T-helper 22 cell (primary cell): Measurements from ENCODE around the gene CASK.

Experiments
- DNase-seq: peaks from one replicate; pipeline ENCODE4 v3.0.0-alpha.2; 2020; ENCODE audit warnings: low read depth

The CASK gene, protein sequence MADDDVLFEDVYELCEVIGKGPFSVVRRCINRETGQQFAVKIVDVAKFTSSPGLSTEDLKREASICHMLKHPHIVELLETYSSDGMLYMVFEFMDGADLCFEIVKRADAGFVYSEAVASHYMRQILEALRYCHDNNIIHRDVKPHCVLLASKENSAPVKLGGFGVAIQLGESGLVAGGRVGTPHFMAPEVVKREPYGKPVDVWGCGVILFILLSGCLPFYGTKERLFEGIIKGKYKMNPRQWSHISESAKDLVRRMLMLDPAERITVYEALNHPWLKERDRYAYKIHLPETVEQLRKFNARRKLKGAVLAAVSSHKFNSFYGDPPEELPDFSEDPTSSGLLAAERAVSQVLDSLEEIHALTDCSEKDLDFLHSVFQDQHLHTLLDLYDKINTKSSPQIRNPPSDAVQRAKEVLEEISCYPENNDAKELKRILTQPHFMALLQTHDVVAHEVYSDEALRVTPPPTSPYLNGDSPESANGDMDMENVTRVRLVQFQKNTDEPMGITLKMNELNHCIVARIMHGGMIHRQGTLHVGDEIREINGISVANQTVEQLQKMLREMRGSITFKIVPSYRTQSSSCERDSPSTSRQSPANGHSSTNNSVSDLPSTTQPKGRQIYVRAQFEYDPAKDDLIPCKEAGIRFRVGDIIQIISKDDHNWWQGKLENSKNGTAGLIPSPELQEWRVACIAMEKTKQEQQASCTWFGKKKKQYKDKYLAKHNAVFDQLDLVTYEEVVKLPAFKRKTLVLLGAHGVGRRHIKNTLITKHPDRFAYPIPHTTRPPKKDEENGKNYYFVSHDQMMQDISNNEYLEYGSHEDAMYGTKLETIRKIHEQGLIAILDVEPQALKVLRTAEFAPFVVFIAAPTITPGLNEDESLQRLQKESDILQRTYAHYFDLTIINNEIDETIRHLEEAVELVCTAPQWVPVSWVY

DNA sequence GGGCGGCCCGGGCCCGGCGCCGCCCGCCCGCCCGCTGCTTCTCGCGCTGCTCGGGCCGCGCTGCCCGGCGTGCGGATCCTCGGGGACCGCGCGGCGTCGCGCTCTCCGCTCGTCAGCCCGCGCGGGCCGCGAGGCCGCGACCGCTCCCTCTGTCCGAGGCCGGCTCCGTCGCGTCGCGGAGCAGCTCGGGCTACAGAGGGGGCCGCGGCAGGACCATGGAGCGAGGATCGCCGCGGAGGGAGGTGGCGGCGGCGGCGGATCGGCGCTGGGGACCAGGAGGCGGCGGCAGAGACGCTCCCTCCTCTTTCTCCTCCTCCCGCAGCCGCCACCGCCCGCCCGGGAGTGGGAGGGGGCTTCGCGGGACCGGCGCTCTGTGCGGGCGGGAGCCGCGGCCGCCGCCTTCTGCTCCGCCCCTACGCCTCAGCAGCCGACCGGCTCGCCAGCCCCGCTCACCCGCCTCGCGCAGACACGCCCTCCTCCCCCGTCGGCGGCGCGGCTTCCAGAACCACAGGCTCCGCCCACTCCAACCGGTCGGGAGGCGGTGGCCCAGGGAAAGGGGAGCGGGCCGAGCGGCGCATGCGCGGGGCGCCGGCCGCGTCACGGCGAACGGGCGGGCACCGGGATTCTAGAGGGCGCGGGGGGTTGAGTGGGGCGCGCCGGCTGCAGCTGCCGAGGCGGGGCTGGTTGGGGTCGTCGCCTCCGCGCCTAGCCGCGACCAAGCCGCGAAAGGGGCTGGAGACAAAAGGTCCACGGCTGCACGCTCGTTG is at the start of gene CASK:
Gene CASK (minus strand): TSS at position 344 of the 767 bp plus-strand sequence. CDS start 566 bp downstream, outside the sequence.
- DNase-seq = peak; percentile 87

DNA sequence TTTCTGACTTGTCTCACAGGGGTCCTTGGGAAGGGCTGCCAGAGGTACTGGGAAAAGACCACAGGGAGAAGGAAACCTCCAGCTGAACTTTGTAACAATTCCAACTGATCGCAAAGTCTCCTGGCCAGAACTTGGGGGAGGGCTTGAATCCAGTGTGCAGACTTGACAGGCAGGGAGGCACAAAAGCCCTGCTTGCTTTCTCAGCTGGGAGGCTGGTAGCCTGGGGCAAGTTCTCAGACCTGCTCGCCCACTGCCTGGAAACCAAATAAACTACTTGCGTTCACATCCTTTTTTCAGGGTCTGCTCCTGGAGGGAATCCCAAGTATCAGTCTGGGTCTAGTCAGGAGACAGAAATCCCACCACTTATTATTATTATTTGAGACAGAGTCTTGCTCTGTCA is 48.0 kb upstream of the CASK start:
- DNase-seq = no peak

DNA sequence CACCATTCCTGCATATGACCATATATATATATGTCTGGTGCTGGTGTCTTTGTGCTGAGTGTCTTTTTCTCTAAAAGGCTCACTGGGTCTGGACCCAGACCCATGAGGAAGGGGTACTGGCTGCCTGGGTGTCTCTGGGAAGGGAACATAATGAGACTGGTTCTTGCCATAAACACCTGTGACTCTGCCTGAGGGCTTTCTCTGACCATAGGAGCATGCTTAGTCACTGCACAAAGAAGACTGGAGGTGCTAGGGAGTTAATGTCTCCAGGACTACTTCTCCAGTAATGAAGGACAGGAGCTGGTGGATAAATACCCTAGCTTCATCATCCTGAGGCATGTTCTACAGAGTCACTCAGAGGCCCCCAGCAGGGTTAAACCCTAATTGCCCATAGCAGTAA is 47.1 kb upstream of the CASK start:
- DNase-seq = no peak

DNA sequence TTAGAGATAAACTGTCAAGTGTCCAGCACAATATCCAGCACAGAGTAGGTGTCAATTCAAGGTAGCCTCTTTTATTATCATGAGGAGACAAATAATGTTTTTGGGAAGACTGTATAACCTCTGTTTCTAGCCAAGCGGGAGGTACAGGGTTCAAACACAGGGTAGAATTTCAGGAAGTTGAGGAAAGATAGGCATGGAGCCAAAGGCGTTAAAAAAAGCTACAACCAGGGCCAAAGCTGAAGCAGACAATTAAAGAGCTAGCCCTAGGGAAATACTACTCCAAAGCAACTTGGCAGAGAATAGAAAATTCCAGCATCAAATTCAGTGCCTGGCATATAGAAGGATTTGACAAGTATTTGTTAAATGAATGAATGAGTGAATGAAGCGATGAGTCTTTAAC is 40.0 kb upstream of the CASK start:
- DNase-seq = no peak

DNA sequence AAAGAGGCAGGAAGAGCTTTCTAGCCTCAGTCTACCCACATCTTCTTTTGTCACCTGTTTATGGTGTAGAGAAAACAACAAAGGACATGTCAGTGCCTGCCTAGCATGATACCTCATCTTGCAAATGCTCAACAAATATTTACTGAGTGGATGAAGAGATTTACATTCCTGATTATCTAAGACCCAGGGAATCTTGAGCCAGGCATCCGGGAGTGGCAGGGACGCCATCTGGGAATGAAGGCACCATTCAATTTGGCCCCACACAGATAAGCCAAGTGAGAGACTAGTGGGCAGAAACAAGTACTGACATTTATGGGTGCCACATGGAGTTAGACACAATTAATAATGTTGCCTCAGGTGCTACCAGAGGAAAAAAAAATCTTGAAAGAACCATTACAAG is 36.8 kb upstream of the CASK start:
- no peak for DNase-seq

DNA sequence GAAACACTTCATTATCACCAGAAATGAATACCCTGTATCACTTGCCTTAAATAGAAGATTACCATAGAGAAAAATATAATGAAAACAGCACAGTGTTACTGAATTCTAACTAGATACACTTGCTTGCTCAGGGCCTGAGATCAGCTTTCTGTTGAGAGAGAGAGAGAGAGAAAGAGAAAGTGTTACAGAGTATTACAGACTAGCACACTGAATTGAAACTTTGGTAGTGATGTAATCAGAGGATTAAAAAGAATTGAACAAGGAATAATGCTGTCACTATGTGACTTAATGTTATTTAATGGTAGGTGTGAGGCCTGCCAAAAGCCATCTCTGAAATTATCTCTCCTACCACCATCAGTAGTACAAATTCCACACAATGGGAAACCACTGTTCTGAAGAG is 35.5 kb upstream of the CASK start:
- no peak for DNase-seq

DNA sequence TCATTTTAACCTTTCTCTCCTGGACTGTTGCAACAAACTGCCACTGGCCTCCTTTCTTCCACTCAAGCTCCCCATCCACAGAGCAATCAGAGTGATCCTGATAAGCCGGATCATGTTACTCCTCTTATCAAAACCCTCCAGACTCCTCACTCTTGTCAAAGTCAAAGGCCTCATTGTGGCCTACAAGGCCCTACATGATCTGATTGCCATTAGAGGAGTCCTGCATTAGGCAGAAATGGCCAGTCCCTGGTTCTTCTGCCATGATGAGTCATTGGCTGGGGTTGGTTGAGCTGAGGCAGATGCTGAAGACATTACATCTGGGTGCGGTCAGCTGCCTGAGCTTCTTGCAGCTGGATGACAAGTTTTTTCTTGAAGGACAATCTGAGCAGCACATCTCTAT is 32.7 kb upstream of the CASK start:
- no peak for DNase-seq

DNA sequence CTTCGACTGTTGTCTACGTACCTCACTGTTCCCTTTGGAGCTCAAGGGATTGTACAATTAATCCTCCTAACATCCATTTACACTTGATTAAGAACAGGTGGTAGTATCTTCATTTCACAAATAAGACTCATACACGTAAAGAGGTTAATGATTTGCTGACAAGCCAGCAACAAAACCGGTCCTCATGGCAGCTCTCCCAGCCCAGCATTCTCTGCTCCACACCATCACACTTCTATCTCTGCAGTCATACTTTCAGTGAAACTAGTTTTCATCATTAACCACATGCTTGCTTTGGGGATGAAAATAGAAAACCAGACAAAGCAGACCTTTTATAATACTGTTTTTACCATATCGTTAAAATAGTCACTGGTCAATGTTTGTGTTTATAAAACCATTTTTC is 28.7 kb upstream of the CASK start:
- DNase-seq = no peak

DNA sequence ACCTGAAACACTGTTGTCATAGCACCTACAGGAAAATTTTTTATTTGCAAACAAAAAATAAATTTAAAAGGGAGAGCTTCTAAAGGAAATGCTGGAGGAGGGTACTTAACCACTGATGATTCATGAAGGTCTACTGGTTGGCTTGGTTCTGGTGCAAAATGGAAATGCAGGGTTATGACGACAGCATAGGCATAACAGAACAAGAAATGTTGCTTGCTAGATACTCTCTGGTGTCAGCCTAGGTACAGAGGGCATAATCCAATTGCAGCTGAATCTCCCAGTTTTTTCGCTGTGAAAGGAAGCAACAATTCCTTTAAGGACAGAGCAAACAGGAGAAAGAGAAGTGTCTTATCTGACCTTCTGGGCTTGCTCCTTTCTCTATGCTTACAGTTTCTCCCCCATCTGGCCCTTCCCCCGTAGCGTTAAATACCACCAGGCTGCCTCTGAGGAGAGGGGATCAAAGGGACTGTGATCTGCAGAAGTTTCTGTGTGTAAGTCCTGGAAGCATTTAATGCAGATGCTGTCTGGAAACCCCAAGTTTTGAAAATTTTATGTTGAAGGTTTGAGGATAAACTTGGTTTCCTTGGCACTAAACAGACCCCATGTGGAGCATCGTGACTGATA is 23.7 kb upstream of the CASK start:
- DNase-seq = no peak

DNA sequence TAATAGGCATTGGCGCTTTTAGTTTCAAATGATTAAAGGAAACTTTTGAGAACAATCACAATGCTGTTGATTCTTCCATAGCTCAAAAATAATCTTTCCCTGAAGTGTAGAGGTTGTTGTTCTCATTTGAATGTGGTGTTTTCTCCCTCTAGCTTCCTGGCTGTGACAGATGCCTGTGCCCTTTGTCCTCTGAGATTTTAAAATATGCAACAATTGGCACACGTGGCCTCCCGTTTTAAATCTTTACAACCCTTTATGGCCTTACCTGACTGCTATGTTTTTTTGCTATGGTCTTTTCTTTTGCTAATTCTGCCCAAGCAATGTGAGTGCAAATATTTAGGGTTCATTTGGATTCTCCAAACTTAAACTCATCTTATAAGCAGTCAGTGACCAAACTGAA is 22.9 kb upstream of the CASK start:
- no peak for DNase-seq

DNA sequence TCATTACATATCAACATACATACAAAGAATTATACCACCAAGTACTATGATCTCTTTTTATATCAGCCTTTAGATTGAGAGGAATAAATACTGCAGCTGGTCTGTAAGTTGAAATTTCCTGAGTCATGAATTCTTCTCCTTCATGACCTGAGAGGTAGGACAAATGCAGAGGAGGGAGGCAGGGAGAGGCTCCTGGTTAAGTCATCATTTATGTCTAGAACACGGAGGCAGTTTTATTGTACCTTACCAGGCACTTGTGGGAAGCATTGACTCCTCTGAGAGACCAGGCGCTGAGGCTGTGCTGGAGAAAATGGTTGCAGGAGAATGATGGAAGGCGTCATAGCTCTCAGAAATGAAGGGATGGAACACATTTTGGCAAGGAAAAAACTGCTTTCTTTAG is 12.5 kb upstream of the CASK start:
- DNase-seq = no peak

DNA sequence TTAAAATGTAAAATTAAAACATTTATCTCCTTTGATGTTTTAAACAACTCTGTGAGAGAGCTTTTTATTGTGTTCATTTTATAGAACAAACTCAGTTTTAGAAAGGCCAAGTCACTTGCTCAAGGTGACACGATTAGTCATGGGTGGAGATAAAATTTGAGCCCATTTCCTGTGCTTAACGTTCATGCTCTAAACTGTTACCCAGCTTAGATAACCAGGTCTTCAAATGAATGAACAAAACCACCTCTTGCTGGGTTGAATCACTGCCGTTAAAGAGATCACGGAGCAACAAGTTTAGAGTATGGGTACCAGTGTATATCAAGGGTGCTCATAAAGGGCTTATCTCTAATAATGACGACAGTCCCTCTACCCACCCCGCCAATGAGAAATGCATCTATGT is 10.2 kb upstream of the CASK start:
- no peak for DNase-seq

DNA sequence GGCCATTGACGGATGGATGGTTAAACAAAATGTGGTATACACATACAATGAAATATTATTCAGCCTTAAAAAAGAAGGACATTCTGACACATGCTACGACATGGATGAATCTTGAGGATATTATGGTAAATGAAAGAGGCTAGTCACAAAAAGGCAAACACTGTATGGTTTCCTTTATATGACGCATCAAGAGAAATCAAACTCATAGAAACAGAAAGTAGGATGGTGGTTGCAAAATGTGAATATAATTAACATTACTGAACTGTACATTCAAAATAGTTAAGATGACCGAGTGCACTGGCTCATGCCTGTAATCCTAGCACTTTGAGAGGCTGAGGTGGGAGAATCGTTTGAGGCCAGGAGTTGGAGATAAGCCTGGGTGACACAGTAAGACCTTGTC is 9.5 kb upstream of the CASK start:
- DNase-seq = no peak

DNA sequence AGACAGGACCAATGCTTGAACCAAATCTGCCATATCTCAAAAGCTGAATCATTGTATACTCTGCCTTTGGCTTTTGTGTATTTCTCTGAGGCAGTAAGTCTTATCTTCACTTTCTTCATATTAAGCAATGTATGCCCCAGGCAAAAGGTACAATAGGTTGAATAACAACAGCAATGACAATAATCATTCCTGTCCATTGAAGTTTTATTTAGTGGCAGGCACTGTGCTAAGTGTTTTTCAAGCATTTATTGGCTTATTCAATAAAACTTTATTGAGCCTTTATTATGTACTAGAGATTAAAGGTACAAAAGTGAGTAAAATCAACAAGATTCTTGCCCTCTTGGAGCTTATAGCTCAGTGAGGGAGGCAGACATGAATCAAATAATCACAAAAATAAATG is 8.2 kb upstream of the CASK start:
- DNase-seq = no peak

DNA sequence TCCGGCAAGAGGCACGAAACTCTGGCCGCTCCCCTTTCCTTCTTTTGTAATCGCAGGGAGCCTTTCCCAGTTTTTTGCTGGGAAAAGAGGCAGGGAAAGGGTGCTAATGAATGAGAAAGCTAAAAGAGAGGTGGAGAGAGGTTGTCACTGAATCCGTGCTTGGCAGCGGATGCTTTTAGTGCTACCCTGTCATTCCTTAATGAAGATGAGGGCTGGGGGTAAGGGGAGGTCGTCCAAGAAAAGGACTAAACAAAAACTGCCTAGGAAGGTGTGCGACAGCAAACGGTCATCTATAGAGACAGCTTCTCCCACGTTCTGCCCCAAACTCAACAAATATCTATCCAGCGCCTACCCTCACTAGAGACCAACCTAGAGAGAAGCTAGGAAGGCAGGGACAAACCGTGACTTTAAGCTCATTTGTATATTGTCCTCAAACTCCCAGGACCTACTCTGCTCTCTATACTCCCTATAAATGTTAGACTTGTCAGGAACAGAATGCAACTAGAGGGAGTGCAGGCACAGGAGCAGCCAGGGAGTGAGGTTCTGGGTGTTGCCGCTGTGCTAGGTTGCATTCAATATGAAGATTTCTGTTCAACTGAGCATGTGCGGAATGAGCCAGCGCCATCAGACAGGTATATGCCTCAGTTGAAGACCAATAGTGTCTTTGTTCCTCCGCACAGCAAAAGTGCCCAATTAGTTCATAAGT is 777 bp upstream of the CASK start:
- no peak for DNase-seq

DNA sequence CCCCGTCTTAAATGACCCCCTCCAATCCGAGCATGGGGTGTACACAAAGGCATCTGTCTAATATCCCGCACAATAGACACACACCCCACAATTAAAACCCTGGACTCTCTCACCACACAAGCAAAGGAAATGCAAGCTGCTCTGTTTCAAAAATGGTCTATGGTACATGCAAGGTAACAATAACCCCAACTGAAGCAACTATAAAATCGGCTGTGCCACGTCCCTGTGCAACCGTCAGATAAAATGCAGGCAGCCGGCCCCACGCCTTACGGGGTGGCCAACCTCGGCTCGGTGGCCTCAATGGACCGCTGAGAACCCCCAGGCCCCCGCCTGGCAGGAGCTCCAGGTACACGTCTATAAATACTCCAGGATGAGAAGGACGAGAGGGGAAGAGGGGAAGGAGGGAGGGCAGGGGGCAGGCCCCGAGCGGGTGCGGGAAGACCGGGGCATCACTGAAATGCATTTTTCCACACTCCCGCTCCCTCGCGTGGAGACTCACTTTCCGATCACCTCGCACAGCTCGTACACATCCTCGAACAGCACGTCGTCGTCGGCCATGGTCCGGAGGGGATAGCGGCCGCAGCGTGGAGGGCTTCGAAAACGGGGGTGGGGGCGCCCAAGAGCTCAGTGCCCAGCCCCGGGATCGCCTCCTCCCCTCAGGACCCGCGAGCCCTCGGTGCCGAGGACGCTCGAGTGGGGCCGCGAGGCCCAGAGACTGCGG is 763 bp downstream of the CASK start:
- no peak for DNase-seq

DNA sequence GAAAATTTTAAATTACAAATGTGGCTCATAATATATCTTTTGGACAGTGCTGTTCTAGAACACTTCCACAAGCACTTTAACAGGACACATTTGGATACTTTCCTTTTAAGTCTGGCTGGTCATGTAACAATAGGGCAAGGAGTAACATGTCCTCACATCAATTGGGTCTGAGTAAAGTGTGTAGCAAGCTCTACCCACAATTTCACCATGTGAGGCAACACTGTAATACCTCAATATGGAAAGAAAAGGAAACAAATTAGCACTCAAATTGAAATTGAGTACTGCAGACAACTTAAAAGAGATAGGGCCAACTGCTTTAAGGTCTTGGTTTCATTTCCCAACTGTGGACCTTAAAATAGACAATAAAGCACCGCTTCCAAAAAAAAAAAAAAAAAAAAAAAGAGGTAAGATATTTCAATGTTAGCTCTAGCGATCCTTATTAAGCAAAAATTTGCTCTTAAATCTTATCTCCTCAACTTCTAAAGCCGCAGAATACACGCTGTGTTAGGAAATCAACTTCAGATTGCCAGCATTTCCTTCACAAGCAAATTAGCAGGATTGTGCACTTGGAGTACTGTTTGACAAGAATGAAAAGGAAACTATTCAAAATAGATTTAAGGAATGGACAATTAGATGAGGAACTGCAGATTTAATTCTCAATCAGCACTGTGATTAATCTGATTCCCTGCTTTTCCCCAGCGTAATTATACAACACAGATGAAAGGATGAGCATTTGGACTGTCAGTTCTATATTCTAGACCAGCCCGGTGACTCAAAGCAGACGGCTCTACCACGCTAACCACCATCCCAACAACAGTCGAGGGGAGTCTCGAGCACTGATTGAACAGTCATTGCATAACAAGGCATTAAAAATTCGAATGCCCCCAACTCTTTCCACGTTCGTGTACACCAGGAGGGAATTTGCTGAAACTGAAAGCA is 1.6 kb downstream of the CASK start:
- DNase-seq = no peak

DNA sequence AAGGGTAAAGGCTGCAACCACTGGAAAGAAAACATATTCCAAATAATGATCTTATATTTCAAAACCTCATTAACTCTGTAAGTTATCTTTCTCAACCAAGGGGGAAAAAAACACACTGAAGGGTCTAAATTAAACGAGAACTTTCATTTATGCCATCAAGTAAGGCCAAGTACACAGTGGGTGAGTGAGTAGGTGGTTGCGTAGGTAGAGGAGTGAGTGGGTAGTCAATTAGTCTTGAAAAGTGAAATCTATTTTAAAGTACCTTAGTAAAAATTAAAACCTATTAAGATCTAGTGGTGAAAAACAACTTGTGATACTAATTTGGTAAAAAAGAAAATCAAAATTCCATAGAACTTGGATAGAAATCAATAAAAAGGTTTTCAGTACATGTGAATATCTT is 3.5 kb downstream of the CASK start:
- no peak for DNase-seq

DNA sequence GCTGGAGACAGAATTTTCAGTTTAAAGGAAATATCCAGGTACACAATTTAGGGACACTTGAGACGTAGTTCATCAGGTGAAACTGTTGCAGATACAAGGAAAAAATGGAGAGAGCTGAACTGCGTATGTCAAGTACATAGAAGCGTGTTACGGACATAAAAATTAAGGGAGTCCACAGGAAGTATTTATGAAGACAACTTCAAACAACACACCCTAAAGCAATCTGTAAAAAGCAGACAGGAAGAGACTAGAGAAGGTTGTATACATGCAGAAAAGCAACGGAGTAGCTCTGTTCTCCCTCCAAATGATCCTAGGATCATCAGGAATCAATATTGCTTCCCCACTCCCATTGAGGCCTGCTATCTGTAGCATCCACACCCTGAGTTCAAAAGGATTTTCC is 5.8 kb downstream of the CASK start:
- no peak for DNase-seq

DNA sequence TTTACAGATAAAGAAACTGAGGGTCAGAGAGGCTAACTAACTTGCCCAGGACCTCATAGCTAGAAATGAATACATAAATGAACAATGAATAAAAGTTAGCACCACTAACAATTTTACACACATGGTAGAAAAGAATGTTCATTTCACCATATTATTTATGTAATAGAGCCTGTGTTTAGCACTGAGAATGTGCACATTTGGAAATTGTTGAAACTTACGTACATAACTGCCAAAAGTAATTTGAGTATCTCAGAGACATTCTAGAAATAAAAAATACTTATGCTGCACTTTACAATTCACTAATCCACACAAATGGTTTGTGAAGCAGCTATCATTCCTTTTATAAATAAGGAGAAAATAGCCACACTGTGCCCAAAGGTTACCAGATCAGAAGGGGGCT is 9.9 kb downstream of the CASK start:
- no peak for DNase-seq
